Astrocyte (in vitro differentiated cells and primary cell): ENCODE results near the gene PDPK1. TPM values are rescaled to one million over a fixed set of nuclear protein-coding genes. Genes with fewer than 3 reads are reported as not detected.
"Not testable (repeated sequence)": the region's sequence is repeated elsewhere in the genome, so short reads cannot be mapped to it uniquely, and the experiment has no call there.

Experiments
- DNase-seq: peaks from one replicate; pipeline ENCODE4 v3.0.0-alpha.2; 2010; ENCODE audit warnings: low read depth
- FAIRE-seq: peaks from 2 replicates; lab custom pipeline; 2011; peaks lifted over from hg19 to GRCh38; lab: Jason Lieb, UNC
- H2AFZ ChIP-seq: 2 replicates; pipeline ENCODE4 v1.6.0; 2012; ENCODE audit warnings: low read depth, low read length, inconsistent platforms
- H3K27ac ChIP-seq: 2 replicates; pipeline ENCODE4 v1.5.1; 2011; ENCODE audit warnings: low read depth, low read length, inconsistent platforms
- H3K27me3 ChIP-seq: 2 replicates; pipeline ENCODE4 v1.6.0; 2011; ENCODE audit warnings: low read length, inconsistent platforms; ENCODE audit not compliant: insufficient read depth
- H3K36me3 ChIP-seq: 2 replicates; pipeline ENCODE4 v1.5.1; 2011; ENCODE audit warnings: low read length, inconsistent platforms; ENCODE audit not compliant: insufficient read depth
- H3K4me1 ChIP-seq: 2 replicates; pipeline ENCODE4 v1.5.1; 2011; ENCODE audit warnings: low read length, inconsistent platforms; ENCODE audit not compliant: insufficient read depth
- H3K4me2 ChIP-seq: 2 replicates; pipeline ENCODE4 v1.6.0; 2012; ENCODE audit warnings: low read length, inconsistent platforms
- H3K4me3 ChIP-seq: 2 replicates; pipeline ENCODE4 v1.5.1; 2011; ENCODE audit warnings: low read depth, mild to moderate bottlenecking, low read length, inconsistent platforms; ENCODE audit not compliant: insufficient read depth
- H3K79me2 ChIP-seq: 2 replicates; pipeline ENCODE4 v1.6.0; 2012; ENCODE audit warnings: mild to moderate bottlenecking, low read length, inconsistent platforms; ENCODE audit not compliant: insufficient read depth
- H3K9ac ChIP-seq: 2 replicates; pipeline ENCODE4 v1.6.0; 2012; ENCODE audit warnings: mild to moderate bottlenecking, low read length, inconsistent platforms
- H3K9me3 ChIP-seq: 2 replicates; pipeline ENCODE4 v1.5.1; 2012; ENCODE audit warnings: low read depth, mild to moderate bottlenecking, low read length, inconsistent platforms; ENCODE audit not compliant: insufficient read depth
- H4K20me1 ChIP-seq: 2 replicates; pipeline ENCODE4 v1.6.0; 2012; ENCODE audit warnings: low read length, inconsistent platforms; ENCODE audit not compliant: insufficient read depth
- H3K27ac Mint-ChIP-seq: one replicate; pipeline ENCODE4 v1.8.0; 2021; ENCODE audit warnings: mild to moderate bottlenecking, mixed read lengths; ENCODE audit not compliant: unreplicated experiment
- H3K27me3 Mint-ChIP-seq: one replicate; pipeline ENCODE4 v1.8.0; 2021; ENCODE audit warnings: low read depth, mixed read lengths; ENCODE audit not compliant: unreplicated experiment
- H3K36me3 Mint-ChIP-seq: one replicate; pipeline ENCODE4 v1.8.0; 2021; ENCODE audit warnings: low read depth, mixed read lengths; ENCODE audit not compliant: unreplicated experiment
- H3K4me1 Mint-ChIP-seq: one replicate; pipeline ENCODE4 v1.8.0; 2021; ENCODE audit warnings: low read depth, mixed read lengths; ENCODE audit not compliant: unreplicated experiment
- H3K4me3 Mint-ChIP-seq: one replicate; pipeline ENCODE4 v1.8.0; 2021; ENCODE audit warnings: mild to moderate bottlenecking, moderate library complexity, mixed read lengths; ENCODE audit not compliant: unreplicated experiment
- H3K9me3 Mint-ChIP-seq: one replicate; pipeline ENCODE4 v1.8.0; 2021; ENCODE audit warnings: mild to moderate bottlenecking, mixed read lengths; ENCODE audit not compliant: unreplicated experiment
- total RNA-seq: library from RNA; stranded (reverse); gene quantifications from 2 replicates; pipeline ENCODE4 v1.2.1, GENCODE V29; 2021

The PDPK1 gene
- total RNA-seq, 1 donor from 2014 or later = 48.1 TPM

DNA sequence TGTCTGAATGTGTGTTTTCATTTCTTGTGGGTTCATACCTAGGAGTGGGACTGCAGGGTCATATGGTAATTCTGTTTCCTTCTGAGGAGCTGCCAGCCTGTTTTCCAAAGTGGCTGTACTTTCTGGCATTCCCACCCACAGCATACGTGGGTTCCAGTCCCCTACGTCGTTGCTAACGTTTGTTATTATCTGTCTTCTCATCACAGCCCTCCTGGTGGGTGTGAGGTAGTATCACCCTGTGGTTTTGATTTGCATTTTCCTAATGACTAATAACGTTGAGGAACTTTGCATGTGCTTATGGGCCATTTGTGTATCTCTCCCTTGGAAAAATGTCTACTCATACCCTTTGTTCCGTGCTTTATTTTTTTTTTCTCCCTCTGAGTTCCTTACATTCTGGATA, 89.3 kb downstream of the PDPK1 start:
- not testable (repeated sequence) for H3K36me3 ChIP-seq, H3K9me3 Mint-ChIP-seq, H4K20me1 ChIP-seq, H3K4me1 ChIP-seq, H3K27ac ChIP-seq, DNase-seq, H3K27me3 Mint-ChIP-seq, H3K27me3 ChIP-seq, H3K4me3 Mint-ChIP-seq, H3K4me1 Mint-ChIP-seq, H2AFZ ChIP-seq, H3K4me3 ChIP-seq, H3K27ac Mint-ChIP-seq, H3K9me3 ChIP-seq, H3K9ac ChIP-seq, FAIRE-seq, H3K36me3 Mint-ChIP-seq, H3K79me2 ChIP-seq, H3K4me2 ChIP-seq

DNA sequence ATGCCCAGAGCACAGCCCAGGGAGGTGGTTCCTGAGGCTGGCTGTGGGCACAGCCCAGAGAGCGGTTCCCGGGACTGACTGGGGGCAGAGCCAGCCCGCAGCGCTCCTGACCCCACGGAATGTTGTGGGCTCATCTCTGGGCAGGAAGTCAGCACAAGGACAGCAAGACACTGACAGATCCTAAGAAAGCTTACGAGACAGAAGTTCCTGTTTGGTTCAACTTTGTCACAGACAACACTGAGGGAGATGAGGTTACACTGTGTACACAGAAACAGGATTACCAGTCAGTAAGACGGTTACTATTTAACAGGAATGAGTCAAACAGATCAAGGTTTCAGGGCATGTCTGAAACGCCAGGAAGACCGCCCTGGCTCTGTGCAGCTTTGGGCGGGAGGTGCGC, 93.4 kb downstream of the PDPK1 start:
- H3K36me3 ChIP-seq, H2AFZ ChIP-seq, H3K4me1 ChIP-seq, H3K9me3 ChIP-seq, H3K79me2 ChIP-seq, H3K27ac Mint-ChIP-seq, H3K4me3 ChIP-seq, H3K4me1 Mint-ChIP-seq, DNase-seq, H3K27ac ChIP-seq, H4K20me1 ChIP-seq, H3K27me3 Mint-ChIP-seq, H3K9me3 Mint-ChIP-seq, H3K4me3 Mint-ChIP-seq, H3K27me3 ChIP-seq, H3K9ac ChIP-seq, H3K4me2 ChIP-seq, H3K36me3 Mint-ChIP-seq, FAIRE-seq: not testable (repeated sequence)

DNA sequence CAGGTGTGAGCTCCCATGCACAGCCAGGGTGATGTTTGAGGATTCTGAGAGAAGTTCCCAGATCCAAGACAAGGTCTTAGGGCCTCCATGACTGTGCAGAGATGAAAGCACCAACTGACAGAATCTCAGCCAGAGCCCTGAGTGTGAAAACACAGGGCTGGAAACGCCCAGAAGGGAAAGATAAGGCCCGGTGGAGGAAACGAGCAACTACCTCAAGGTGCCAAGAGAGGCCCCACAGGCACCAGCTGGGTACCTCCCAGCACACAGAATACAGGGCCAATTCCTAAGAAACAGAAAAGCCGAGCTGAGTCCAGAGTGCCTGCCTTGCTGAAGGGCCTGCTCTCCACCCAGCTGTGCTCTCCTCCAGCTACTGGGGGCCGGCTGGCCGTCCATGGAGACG, 94.5 kb downstream of the PDPK1 start:
- not testable (repeated sequence) for H3K4me1 Mint-ChIP-seq, H3K27ac Mint-ChIP-seq, FAIRE-seq, H3K4me1 ChIP-seq, H3K4me2 ChIP-seq, H3K79me2 ChIP-seq, H4K20me1 ChIP-seq, DNase-seq, H2AFZ ChIP-seq, H3K4me3 ChIP-seq, H3K36me3 ChIP-seq, H3K36me3 Mint-ChIP-seq, H3K4me3 Mint-ChIP-seq, H3K27me3 ChIP-seq, H3K9me3 ChIP-seq, H3K27me3 Mint-ChIP-seq, H3K27ac ChIP-seq, H3K9ac ChIP-seq, H3K9me3 Mint-ChIP-seq

DNA sequence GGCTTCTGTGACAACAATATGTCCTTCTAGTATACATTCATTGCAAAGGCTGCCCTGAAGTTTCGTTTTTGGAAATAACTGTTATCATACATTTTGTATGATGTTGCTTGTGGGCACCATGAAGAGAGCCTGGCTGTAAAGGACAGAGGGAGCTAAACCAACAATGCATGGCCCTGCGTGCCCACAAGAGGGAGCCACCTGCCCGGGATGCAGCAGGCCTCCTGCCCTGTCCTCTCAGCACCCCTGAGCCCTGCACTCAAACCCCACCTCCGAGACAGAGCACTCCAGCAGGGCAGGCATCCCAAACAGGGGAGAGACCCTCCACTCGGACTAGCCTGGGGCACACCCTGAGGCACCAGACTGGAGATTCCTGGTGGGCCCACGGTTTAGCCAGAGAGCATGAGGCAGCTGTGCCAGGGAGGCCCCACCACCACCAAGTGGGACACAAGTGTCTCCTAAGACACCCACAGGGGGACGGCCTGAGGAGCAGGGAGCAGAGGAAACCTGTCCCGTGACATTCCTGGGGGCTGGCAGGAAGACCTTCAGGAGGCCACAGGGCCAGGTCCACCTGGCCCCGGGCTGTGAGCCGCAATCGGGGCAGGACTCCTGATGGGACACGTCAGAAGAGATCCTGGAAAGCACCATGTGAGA, 101.4 kb downstream of the PDPK1 start:
- H3K36me3 ChIP-seq, H3K9me3 Mint-ChIP-seq, DNase-seq, H3K79me2 ChIP-seq, H3K4me1 ChIP-seq, H3K27me3 ChIP-seq, H3K4me3 ChIP-seq, H3K4me2 ChIP-seq, H2AFZ ChIP-seq, H3K36me3 Mint-ChIP-seq, H3K27ac Mint-ChIP-seq, H3K27ac ChIP-seq, H3K9me3 ChIP-seq, H3K4me1 Mint-ChIP-seq, H3K9ac ChIP-seq, H4K20me1 ChIP-seq, FAIRE-seq, H3K4me3 Mint-ChIP-seq, H3K27me3 Mint-ChIP-seq: not testable (repeated sequence)

DNA sequence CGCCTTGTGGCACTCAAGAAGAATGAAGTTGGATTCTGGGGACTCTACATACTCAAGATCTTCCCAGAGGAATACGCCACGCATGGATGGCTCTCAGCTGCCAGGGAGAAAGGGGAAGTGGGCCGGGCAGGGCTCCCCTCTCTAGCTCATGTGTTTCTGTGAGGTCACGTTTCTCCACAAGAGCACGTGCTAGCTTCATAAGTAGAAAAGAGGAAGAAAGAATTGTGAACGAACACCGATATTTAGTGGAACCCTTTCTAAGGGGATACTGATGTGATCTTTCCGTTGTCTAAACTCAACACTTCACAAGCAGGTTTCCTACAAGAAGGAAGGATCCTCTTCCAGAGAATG, 101.9 kb downstream of the PDPK1 start:
- FAIRE-seq, H2AFZ ChIP-seq, H3K27ac ChIP-seq, H3K27me3 Mint-ChIP-seq, H3K4me3 ChIP-seq, H3K27ac Mint-ChIP-seq, H3K9me3 Mint-ChIP-seq, H3K27me3 ChIP-seq, H3K9me3 ChIP-seq, H3K36me3 ChIP-seq, H3K9ac ChIP-seq, DNase-seq, H3K79me2 ChIP-seq, H3K4me1 Mint-ChIP-seq, H3K4me3 Mint-ChIP-seq, H4K20me1 ChIP-seq, H3K4me1 ChIP-seq, H3K4me2 ChIP-seq, H3K36me3 Mint-ChIP-seq: not testable (repeated sequence)

DNA sequence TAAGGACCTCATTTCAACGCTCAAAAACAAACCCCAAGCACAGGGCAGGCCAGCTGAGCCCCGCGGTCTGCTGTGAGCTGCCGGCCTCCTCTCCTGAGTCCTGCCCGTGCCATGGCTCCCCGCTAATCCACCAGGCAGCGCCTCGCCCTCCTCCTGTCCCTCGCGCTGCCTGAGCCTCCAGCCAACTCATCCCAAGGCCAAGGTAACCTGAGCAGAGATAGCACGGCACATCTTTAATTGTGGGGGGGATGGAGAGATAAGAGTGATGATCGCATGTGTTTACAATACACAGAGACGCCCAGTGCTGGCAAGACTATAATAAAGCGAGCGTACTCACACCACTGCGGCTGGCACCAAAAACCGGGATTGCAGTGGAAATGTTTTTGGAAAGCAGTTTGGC, 104.7 kb downstream of the PDPK1 start:
- not testable (repeated sequence) for H3K36me3 ChIP-seq, H2AFZ ChIP-seq, H3K27ac ChIP-seq, FAIRE-seq, H3K27me3 ChIP-seq, H4K20me1 ChIP-seq, H3K36me3 Mint-ChIP-seq, H3K9me3 Mint-ChIP-seq, H3K27ac Mint-ChIP-seq, H3K4me3 Mint-ChIP-seq, H3K4me1 Mint-ChIP-seq, H3K79me2 ChIP-seq, DNase-seq, H3K4me1 ChIP-seq, H3K9ac ChIP-seq, H3K27me3 Mint-ChIP-seq, H3K9me3 ChIP-seq, H3K4me3 ChIP-seq, H3K4me2 ChIP-seq
